NCI-H2227 (cell line): ENCODE measurements around the gene CAPN1.
"Not testable (repeated sequence)": the region's sequence is repeated elsewhere in the genome, so short reads cannot be mapped to it uniquely, and the experiment has no call there.

Experiments used
- DNase-seq: peaks from one replicate; lab custom pipeline; 2025; ENCODE audit not compliant: unreplicated experiment; lab: John Stamatoyannopoulos, UW

Gene CAPN1

DNA sequence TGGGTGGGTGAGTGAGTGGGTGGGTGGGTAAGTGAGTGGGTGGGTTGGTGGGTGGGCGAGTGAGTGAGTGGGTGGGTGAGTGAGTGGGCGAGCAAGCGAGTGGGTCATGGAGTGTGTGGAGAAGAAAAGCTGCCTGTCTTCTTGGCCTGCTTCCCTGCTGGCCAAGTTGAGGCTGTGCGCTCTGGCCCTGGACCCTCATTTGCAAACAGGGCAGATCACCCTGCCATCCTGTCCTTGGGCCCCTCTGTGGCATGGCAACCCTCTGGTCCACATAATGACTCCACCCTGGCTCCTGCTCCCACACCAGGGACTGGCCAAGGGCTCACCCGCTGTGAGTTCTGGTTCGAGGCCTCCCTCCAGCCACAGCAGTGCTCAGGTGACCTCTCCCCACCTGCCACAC, 35.1 kb downstream of the CAPN1 start:
- DNase-seq = no peak

DNA sequence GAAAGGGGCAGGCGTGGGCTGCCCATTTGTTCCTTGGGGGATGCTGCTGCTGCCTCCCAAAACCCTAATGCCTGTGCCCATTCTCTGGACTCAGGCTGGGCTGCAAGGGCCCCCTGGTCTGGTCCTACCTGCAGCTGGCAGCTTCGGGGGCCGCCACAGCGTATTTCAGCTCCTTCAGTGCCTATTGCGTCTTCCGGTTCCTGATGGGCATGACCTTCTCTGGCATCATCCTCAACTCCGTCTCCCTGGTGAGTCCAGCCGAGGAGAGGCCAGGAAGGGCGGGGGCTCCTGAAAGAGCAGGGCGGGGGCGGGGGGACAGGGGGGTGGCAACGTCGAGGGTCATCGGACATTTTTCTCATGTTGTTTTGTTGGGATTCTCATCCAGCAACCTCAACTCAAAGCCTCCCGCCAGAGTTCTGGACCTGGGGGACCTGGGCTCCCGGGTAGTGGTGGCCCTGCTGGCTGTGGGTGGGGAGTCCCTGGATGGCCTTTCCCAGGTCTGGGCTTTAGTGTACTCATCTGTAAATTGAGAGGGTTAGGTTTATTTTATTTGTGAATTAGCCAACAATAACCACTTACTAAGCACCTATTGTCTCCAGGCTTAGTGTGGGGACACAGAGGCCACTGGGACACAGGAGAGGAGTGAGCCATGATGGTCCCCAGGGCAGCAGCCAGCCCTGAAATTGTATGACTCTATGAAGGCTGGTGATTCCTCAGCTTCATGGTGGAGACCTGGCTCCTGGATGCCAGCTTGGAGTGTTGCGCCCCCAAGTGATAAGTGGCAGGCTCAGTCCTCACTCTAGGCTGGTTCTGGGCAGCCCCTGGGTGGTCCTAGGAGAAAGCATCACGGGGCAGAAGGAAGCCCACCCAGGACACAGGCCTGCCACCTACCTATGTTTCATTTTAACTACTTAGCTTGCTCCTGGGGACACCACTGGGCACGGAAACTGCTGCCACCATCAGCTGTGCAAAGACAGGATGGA, 36.0 kb downstream of the CAPN1 start:
- no peak for DNase-seq

DNA sequence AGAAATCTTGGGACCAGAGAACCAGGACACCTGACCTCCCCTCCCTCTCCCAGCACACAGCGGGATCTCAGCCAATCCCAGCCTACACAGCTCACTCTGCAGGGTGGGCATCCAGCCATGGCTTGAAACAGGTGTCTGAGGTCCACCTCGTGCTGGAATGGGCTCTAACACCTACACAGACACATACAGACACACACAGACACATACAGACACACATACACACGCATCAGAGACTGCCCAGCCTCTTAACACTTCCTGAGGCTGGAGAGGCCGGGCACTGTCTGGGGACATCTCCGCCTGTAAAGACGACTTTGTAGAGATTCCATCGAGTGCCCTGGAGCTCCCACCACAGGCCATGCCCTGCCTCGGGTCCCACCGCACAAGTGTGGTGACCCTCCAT, 36.7 kb downstream of the CAPN1 start:
- no peak for DNase-seq

DNA sequence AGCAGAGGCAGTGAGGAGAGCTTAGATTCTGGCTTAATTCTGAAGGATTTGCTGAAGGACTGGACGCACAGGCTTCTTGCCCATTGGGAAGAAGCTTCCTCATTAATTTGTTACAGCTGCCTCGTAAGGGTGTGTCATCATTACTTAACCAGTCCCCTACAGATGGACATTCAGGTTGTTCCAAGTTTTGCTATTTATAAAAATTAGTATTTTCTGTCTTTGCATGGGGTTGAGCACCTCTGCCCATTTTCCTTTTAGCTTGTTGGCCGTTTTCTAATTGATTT, 38.1 kb downstream of the CAPN1 start:
- no peak for DNase-seq

DNA sequence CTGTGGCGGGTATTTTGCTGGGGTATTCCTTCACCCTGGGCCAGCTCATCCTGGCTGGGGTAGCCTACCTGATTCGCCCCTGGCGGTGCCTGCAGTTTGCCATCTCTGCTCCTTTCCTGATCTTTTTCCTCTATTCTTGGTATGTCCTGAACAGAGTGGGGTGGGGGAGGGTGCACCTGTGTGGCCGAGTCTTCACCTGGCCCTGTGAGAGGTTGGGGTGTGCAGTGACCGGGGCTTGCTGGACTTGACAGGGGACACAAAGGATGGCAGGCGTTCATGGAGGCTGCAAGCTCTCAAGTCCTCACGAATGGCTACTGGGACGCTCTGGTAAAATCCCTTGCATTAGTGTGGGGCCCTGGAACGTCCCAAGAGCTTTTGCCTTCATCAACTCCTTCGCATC, 39.3 kb downstream of the CAPN1 start:
- DNase-seq = no peak

DNA sequence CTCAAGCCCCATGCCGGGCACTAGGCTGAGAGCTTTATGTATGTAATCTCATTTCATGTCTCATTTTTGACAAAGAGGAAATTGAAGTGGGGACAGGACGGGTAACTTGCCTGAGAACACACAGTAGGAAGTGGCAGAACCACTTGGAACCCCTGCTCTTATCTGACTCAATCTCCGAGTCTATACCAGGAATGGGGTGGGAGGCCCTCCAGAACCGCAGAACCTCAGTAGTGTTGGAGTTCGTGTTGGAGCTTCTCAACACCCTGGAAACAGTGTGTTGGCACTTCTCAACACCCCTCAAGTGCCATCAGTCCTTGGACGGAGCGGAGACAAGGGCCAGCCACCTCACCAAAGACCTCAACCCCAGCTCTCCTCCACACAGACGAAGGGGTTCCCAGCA, 41.3 kb downstream of the CAPN1 start:
- DNase-seq = no peak

DNA sequence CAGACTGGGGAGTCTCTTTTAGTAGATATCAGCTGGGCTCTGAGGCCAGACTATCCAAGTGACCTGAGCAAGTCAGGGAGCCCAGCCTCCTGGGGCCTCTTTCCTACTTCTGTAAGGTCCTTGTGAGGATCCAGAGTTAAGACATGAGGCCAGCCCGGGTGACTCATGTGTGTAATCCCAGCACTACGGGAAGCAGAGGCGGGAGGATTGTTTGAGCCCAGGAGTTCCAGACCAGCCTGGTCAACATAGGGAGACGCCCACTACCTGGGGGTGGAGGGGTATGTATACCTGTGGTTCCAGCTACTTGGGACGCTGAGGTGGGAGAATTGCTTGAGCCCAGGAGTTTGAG, 43.2 kb downstream of the CAPN1 start:
- no peak for DNase-seq

DNA sequence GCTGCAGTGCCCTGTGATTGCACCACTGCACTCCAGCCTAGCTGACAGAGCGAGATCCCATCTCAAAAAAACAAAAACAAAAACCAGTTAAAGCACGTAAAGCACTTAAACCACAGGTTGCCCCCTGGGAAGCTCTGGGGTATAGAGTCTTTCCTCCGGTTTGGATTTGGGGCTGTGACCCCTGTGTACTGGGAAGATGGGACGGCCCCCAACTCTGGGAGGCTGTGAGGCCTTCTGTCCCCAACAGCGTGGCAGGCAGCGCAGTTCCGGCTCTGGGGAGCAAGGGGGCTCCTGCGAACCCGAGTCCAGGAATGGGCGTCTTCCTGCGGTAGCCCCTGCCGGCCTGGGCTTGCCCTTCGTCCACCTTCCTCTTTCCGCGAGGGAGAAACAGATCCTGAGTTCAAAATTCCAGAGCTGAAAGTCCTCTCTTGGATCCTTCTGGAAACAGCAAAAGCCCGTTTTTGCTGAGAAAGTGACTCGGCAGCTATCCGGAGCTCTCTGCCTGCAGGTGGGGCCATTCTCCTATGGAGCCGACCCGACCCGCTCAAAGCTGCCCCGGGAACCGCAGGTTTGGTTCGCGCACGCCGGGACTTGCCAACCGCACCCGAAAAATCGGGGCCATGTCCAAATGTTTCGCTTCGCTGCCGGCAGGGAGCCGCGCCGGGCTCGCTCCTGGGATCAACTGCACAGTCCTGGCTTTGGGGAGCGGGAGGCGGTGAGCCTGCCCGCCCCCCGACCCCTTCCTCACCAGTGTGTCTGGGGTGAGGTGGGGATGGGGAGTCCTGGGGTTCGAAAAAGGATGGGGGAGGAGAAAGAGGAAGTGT, 43.8 kb downstream of the CAPN1 start:
- DNase-seq = no peak

DNA sequence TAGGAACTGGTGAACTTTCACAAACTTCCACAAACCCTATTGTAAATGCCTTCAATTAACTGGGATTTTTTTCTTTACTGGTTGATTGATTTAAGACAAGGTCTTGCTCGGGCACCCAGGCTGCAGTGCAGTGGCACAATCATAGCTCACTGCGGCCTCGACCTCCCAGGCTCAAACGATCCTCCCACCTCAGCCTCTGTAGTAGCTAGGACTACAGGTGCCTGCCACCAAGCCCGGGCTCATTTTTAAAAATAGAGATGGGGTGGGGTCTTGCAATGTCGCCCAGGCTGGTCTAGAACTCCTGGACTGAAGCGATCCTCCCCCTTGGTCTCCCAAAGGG, 44.3 kb downstream of the CAPN1 start:
- DNase-seq = no peak

DNA sequence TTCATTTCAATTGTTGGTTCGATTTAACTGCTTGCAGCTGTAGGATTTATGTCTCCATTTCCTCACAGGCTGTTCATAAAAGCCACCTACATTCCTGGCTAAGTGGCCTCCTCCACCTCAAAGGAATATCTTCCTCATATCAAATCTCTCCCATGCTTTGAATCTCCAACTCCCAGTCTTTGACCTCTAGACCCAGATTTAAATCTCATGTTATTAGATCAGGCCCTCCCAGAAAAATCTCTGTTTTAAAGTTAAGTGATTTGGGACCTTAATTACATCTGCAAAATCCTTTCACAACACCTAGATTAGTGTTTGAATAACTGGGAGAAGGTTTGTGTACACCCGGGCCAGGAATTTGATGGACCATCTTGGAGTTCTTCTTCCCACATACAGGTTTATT, 46.2 kb downstream of the CAPN1 start:
- DNase-seq = no peak

DNA sequence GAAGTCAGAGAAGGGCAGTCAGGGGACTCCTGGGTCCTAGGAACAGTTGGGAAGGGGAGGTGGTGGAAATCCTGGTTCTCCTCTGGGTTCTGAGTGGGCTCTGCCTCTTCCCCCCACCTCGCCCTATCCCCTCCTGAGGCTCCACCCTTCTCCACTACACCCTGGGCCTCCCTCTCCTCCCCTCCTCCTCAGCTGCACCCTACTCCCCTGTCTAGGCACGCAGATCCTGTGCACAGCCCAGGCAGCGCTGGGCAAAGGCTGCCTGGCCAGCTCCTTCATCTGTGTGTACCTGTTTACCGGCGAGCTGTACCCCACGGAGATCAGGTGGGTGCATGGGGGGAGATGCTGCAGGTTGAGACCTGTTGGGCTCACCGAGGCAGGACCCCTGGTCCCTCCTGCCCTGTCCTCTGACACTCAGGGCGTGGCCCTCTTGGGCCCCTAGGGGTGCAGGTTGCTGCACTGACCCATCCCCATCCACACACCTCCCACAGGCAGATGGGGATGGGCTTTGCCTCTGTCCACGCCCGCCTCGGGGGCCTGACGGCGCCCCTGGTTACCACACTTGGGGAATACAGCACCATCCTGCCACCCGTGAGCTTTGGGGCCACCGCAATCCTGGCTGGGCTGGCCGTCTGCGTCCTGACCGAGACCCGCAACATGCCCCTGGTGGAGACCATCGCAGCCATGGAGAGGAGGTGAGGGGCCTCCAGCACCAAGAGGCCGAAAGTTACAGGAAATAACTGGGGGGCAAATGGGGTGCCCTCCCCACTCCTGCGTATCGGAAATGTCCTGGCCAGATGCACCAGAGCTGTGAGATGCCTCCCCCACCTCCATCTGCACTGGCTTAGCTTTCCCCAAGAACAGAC, 54.7 kb downstream of the CAPN1 start:
- DNase-seq = no peak

DNA sequence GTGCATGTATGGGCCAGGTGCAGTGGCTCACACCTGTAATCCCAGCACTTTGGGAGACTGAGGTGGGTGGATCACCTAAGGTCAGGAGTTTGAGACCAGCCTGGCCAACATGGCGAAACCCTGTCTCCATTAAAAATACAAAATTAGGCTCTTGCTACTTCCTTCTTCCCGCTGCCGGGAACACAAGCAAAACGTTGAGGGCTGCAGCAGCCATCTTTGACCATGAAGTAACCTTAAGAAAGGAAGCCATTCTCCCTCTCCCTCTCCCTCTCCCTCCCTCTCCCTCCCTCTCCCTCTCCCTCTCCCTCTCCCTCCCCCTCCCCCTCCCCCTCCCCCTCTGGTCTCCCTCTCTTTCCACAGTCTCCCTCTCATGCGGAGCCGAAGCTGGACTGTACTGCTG, 56.6 kb downstream of the CAPN1 start:
- not testable (repeated sequence) for DNase-seq

DNA sequence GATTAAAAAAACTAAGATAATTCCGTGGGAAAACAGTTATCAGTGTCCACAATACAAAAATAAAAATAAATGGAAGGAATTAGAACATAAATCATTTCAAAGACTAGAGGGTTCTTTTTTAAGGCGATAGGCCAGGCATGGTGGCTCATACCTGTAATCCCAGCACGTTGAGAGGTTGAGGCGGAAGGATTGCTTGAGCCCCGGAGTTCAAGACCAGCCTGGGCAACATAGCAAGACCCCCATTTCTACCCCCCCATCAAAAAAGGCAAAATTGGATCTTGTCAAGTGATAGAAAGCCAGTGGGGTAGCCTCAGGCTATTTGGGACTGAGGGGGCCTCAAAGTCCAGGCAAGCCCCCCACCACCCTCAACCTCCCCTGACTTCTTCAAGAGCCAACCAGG, 59.4 kb downstream of the CAPN1 start:
- DNase-seq = no peak

DNA sequence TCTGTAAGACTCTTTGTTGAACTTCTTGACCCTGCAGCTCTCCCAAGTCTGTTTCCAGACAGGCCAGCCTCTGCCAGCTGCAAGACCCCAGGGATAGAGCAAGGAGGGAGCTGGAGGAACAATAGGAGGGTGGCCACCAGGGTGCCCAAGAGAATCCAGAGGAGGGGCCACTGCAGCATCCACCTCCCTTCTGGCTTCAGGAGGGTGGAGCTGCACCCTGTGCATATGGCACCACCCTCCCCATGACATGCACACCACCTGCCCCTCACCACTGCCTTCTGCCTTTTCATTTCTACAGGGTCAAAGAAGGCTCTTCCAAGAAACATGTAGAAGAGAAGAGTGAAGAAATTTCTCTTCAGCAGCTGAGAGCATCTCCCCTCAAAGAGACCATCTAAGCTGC, 60.0 kb downstream of the CAPN1 start:
- no peak for DNase-seq

DNA sequence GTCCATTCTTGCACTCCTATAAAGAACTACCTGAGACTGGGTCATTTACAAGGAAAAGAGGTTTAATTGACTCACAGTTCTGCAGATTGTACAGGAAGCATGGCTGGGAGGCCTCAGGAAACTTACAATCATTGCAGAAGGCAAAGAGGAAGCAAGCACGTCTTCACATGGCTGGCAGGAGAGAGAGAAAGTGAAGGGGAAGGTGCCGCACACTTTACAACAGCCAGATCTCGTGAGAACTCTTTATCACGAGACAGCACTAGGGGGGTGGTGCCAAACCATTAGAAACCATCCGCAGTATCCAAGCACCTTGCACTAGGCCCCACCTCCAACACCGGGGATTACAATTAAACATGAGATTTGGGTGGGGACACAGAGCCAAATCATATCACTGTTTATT, 60.7 kb downstream of the CAPN1 start:
- no peak for DNase-seq

DNA sequence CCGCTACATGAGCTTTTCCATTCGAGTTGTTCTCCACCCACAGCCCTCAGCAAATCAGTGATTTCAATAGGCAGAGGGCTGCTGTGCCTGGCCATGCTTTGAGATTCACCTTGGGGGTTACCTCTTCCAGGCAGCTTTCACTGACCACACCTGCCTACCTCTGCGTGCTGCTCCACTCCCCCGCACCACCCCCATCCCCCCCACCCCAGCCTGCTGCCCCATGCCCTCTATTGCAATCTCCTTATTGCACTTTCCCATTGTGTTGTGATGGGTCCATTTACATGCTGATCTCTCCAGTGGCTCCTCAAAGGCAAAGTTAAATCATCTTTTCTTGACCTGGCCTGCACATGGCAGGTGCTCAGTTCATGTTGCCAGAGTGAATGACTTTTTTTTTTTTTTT, 62.1 kb downstream of the CAPN1 start:
- no peak for DNase-seq

DNA sequence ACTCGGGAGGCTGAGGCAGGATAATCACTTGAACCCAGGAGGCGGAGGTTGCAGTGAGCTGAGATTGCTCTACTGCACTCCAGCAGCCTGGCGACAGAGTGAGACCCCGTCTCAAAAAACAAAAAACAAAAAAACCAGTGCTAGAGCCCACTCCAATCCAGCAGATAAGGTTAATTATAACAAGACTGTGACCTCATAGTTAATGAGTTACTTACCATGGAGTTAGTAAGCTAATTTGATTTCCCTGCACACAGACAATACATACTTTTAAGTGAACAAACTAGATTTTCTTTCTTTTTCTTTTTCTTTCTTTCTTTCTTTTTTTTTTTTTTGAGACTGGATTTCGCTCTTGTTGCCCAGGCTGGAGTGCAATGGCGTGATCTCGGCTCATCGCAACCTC, 63.3 kb downstream of the CAPN1 start:
- not testable (repeated sequence) for DNase-seq

DNA sequence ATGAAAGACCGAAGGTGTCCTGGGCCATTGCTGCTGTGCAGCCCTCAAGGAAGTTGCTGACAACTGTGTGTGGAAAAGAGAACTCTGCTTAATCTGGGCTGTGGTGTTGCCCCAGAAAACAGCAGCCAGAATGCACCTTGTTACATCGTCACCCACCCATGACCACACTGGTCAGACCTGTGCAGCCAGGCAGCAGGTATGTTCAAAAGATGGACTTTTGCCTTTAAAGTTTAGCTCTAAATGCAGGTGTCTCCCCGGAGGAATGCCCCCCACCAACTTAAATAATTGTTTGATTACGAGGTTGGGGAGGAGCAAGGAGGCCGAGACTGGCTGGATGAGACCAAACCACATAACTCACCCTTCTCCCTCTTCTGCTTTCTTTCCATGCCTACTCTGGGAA, 64.8 kb downstream of the CAPN1 start:
- DNase-seq = no peak

DNA sequence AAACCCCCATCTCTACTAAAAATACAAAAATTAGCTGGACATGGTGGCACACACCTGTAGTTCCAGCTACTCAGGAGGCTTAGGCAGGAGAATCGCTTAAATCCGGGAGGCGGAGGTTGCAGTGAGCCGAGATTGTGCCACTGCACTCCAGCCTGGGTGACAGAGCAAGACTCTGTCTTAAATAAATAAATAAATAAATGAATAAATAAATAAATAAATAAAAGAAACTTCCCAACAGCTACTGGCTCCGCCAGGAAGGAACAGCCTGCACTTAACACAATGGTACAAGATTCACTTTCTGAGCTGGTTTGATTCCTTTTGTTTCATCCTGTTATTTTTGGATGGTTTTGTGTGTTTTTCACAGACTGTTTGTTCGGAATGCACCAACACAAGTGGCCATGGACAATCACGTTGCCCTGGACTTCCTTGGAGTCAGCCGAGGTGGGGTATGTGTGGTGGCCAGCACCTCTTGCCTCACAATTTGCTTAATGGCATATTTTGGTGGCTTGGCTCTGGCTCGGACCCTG, 66.5 kb downstream of the CAPN1 start:
- DNase-seq = not testable (repeated sequence)

DNA sequence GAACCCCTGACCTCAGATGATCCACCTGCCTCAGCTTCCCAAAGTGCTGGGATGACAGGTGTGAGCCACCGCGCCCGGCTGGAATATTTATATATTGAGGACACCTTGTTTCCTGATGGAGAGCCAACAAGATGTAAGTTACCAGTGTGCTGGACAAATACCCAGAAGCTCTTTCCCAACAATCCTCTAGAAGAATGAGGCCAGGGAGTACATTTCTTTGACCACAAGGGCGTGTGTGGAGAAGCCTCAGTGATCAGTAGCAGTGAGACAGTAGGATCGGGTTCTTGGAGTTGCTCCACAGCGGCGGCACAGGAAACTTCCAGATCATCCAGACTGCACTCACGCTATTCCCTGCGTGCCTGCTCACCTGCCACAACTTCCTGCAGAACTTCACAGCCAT, 69.7 kb downstream of the CAPN1 start:
- DNase-seq = no peak

DNA sequence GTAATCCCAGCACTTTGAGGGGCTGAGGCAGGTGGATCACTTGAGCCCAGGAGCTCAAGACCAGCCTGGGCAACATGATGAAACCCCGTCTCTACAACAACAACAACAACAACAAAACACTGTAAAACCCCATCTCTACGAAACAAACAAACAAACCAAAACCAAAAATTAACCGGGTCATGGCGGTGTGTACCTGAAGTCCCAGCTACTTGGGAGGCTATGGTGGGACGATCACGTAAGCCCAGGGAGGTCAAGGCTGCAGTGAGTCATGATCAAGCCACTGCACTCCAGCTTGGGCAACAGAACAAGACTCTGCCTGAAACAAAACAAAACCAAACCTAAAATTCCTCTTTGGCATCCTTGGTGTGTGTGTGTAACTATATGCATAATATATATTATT, 73.0 kb downstream of the CAPN1 start:
- no peak for DNase-seq
